ENCODE data around the gene ZDHHC6. TPM values are rescaled to one million over a fixed set of nuclear protein-coding genes. Genes with fewer than 3 reads are reported as not detected.
"Not testable (repeated sequence)": the region's sequence is repeated elsewhere in the genome, so short reads cannot be mapped to it uniquely, and the experiment has no call there.

The ZDHHC6 gene
- total RNA-seq, 1 experiment from 2014 or later, result 30.6 TPM

- DNase-seq (ENCODE audit: extremely low read depth, low read depth), result no peak
These were observed 52.9 kb downstream of the ZDHHC6 start for GRCh38 chr10:112393827-112394226.

GRCh38 chr10:112393341-112393740 lies 53.4 kb downstream of the ZDHHC6 start:
- no peak for DNase-seq (ENCODE audit: extremely low read depth, low read depth)

- DNase-seq (ENCODE audit: extremely low read depth, low read depth), result no peak
These were observed 56.5 kb downstream of the ZDHHC6 start for GRCh38 chr10:112390125-112390703.

GRCh38 chr10:112389271-112389822 lies 57.4 kb downstream of the ZDHHC6 start:
- no peak for DNase-seq (ENCODE audit: extremely low read depth, low read depth)

- DNase-seq (ENCODE audit: extremely low read depth, low read depth), result no peak
These were observed 58.2 kb downstream of the ZDHHC6 start for GRCh38 chr10:112388548-112388947.

GRCh38 chr10:112388056-112388455 lies 58.7 kb downstream of the ZDHHC6 start:
- not testable (repeated sequence) for DNase-seq (ENCODE audit: extremely low read depth, low read depth)

GRCh38 chr10:112385201-112385600 lies 61.5 kb downstream of the ZDHHC6 start:
- no peak for DNase-seq (ENCODE audit: extremely low read depth, low read depth)

GRCh38 chr10:112384141-112384540 lies 62.6 kb downstream of the ZDHHC6 start:
- no peak for DNase-seq (ENCODE audit: extremely low read depth, low read depth)

GRCh38 chr10:112383325-112383724 lies 63.4 kb downstream of the ZDHHC6 start:
- no peak for DNase-seq (ENCODE audit: extremely low read depth, low read depth)

- no peak for DNase-seq (ENCODE audit: extremely low read depth, low read depth)
These were observed 64.0 kb downstream of the ZDHHC6 start for GRCh38 chr10:112382515-112383235.

Other genes with a start within 250 kb of the ZDHHC6 start
- not detected in 2 replicates for gene TECTB, start 163.5 kb downstream of the ZDHHC6 start, total RNA-seq (2014; rRNA removed; shearing (Covaris generic))
- gene ACSL5, start 72.8 kb downstream of the ZDHHC6 start, total RNA-seq (2014; rRNA removed; shearing (Covaris generic)), result not detected in 2 replicates
- gene VTI1A, start 301 bp upstream of the ZDHHC6 start, total RNA-seq (2014; rRNA removed; shearing (Covaris generic)), result 24.7 and 28.2 TPM in 2 replicates